Left renal cortex interstitium (tissue), 4 donors: ENCODE measurements around the gene KMT5C. TPM values are rescaled to one million over a fixed set of nuclear protein-coding genes. Genes with fewer than 3 reads are reported as not detected.

Experiments used
- DNase-seq, 4 donors: peaks; one replicate each; pipeline ENCODE4 v3.0.0-alpha.2; 2013; ENCODE audit warnings: low read depth in 4 of 4, low spot score in 2 of 4, missing footprints in 1 of 4
- polyA plus RNA-seq, 4 donors: library from polyadenylated mRNA; unstranded; fragments of 120-200 nt; gene quantifications; one replicate each; pipeline ENCODE4 v1.2.1, GENCODE V29; 2013; ENCODE audit not compliant: insufficient read length in 4 of 4

Gene KMT5C
- polyA plus RNA-seq, 4 donors: 13.5 to 36.8 (median 27.2) TPM

GRCh38 chr19:55345818-55346724 is 6.4 kb downstream of the KMT5C start:
- DNase-seq: no peak

GRCh38 chr19:55346725-55347441 is 7.2 kb downstream of the KMT5C start:
- no peak for DNase-seq

GRCh38 chr19:55347442-55348009 is 7.8 kb downstream of the KMT5C start:
- no peak for DNase-seq

- DNase-seq: no peak
These were observed 8.8 kb downstream of the KMT5C start for GRCh38 chr19:55348317-55349034.

- DNase-seq: no peak
These were observed 11.1 kb downstream of the KMT5C start for GRCh38 chr19:55350620-55351315.

GRCh38 chr19:55352040-55352439 is 12.4 kb downstream of the KMT5C start:
- DNase-seq: no peak

- DNase-seq: no peak
These were observed 13.0 kb downstream of the KMT5C start for GRCh38 chr19:55352549-55353145.

- no peak for DNase-seq
These were observed 13.7 kb downstream of the KMT5C start for GRCh38 chr19:55353356-55353802.

GRCh38 chr19:55353803-55354697 is 14.4 kb downstream of the KMT5C start:
- DNase-seq: no peak

GRCh38 chr19:55354698-55355212 is 15.1 kb downstream of the KMT5C start, which contains the start of gene COX6B2:
Gene COX6B2 (minus strand): TSS chr19:55354719. CDS start chr19:55354521, 198 bp downstream.
- no peak for DNase-seq

- no peak for DNase-seq
These were observed 15.6 kb downstream of the KMT5C start for GRCh38 chr19:55355213-55355821.

- no peak for DNase-seq
These were observed 18.8 kb downstream of the KMT5C start for GRCh38 chr19:55358493-55358892.

- no peak for DNase-seq
These were observed 19.6 kb downstream of the KMT5C start for GRCh38 chr19:55358943-55359908.

- no peak for DNase-seq
These were observed 21.2 kb downstream of the KMT5C start for GRCh38 chr19:55360902-55361301.

- no peak for DNase-seq
These were observed 22.7 kb downstream of the KMT5C start for GRCh38 chr19:55362174-55362989.
